A549 (cell line): ENCODE data around the gene PRR5.

Source experiments
- JUN ChIP-seq, 2 experiments: fragments of >200 bp; sonication (Bioruptor Twin); formaldehyde crosslinking; IDR thresholded peaks; 2 replicates in 1 of 2; 3 replicates in 1 of 2; pipeline ENCODE4 v1.6.1; 2016 to 2017
- JUNB ChIP-seq: fragments of >200 bp; sonication (Bioruptor Twin); formaldehyde crosslinking; IDR thresholded peaks from 2 replicates; pipeline ENCODE4 v1.6.1; 2016
- MYC ChIP-seq: IDR thresholded peaks from 2 replicates; pipeline ENCODE4 v1.6.1; 2012; ENCODE audit warnings: mild to moderate bottlenecking, inconsistent platforms, low read length, improper control_type of control experiment, borderline replicate concordance
- RARB ChIP-seq: fragments of 250-450 bp; sonication (Bioruptor Pico); IDR thresholded peaks from 2 replicates; pipeline ENCODE4 v1.8.0; 2021; ENCODE audit warnings: mild to moderate bottlenecking, moderate library complexity
- RNF2 ChIP-seq: fragments of 200-600 bp; sonication (generic); IDR thresholded peaks from 2 replicates; pipeline ENCODE4 v1.6.1; 2016; ENCODE audit warnings: low read depth, mild to moderate bottlenecking, antibody characterized with exemption, moderate library complexity, borderline replicate concordance
- TF ChIP-seq, protein P1 (sequence below): fragments of >200 bp; sonication (Bioruptor Twin); formaldehyde crosslinking; IDR thresholded peaks from 3 replicates; pipeline ENCODE4 v1.5.1; 2016
- TF ChIP-seq, protein P2 (sequence below): IDR thresholded peaks from 2 replicates; pipeline ENCODE4 v1.6.1; 2012

DNA sequence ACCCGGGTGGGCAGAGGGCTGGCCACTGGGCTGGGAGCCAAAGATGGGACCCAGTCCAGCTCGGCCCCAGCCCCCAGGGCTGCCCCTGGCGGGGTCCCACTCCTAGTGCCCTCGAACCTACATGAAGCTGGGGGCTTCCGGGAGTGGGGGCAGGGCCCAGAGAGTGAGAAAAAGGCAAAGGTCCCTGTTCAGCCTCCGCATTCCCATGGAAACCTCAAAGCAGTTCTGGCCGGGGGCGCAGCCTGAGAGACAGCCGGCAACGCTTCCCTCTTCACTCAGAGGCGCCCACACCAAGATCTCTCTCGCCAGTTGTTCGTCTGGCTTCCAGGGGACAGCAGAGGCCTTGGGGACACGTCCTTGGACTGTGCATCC lies 28.0 kb downstream of the PRR5 start:
- TF ChIP-seq JUN (IDR thresholded peaks at IDR 0.05): no peak
- TF ChIP-seq JUNB: no peak
- TF ChIP-seq, protein P1, sequence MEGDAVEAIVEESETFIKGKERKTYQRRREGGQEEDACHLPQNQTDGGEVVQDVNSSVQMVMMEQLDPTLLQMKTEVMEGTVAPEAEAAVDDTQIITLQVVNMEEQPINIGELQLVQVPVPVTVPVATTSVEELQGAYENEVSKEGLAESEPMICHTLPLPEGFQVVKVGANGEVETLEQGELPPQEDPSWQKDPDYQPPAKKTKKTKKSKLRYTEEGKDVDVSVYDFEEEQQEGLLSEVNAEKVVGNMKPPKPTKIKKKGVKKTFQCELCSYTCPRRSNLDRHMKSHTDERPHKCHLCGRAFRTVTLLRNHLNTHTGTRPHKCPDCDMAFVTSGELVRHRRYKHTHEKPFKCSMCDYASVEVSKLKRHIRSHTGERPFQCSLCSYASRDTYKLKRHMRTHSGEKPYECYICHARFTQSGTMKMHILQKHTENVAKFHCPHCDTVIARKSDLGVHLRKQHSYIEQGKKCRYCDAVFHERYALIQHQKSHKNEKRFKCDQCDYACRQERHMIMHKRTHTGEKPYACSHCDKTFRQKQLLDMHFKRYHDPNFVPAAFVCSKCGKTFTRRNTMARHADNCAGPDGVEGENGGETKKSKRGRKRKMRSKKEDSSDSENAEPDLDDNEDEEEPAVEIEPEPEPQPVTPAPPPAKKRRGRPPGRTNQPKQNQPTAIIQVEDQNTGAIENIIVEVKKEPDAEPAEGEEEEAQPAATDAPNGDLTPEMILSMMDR: no peak
- TF ChIP-seq, protein P2, sequence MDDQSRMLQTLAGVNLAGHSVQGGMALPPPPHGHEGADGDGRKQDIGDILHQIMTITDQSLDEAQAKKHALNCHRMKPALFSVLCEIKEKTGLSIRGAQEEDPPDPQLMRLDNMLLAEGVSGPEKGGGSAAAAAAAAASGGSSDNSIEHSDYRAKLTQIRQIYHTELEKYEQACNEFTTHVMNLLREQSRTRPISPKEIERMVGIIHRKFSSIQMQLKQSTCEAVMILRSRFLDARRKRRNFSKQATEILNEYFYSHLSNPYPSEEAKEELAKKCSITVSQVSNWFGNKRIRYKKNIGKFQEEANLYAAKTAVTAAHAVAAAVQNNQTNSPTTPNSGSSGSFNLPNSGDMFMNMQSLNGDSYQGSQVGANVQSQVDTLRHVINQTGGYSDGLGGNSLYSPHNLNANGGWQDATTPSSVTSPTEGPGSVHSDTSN: no peak
- no peak for TF ChIP-seq RNF2
- TF ChIP-seq MYC: no peak
- TF ChIP-seq RARB: no peak
